NCI-H2171 (cell line): ENCODE measurements around the gene CATSPERB.
"Not testable (repeated sequence)": the region's sequence is repeated elsewhere in the genome, so short reads cannot be mapped to it uniquely, and the experiment has no call there.

Experiments
- DNase-seq: peaks from one replicate; lab custom pipeline; 2025; lab: John Stamatoyannopoulos, UW

CATSPERB gene

GRCh38 chr14:91731986-91732385 is at the start of gene CATSPERB:
Gene CATSPERB (minus strand): TSS chr14:91732086. CDS start chr14:91729479, 2,607 bp downstream.
- DNase-seq: no peak

- DNase-seq: no peak
These were observed 48.6 kb upstream of the CATSPERB start for GRCh38 chr14:91780452-91780851.

GRCh38 chr14:91778217-91778616 is 46.3 kb upstream of the CATSPERB start:
- DNase-seq: no peak

GRCh38 chr14:91774140-91775096 is 42.5 kb upstream of the CATSPERB start:
- DNase-seq: no peak

- DNase-seq: no peak
These were observed 38.3 kb upstream of the CATSPERB start for GRCh38 chr14:91770185-91770584.

- DNase-seq: no peak
These were observed 23.8 kb upstream of the CATSPERB start for GRCh38 chr14:91755570-91756295.

- DNase-seq: no peak
These were observed 22.9 kb upstream of the CATSPERB start for GRCh38 chr14:91754819-91755218.

- DNase-seq: no peak
These were observed 22.3 kb upstream of the CATSPERB start for GRCh38 chr14:91754185-91754584.

- no peak for DNase-seq
These were observed 21.7 kb upstream of the CATSPERB start for GRCh38 chr14:91753501-91754128.

GRCh38 chr14:91752961-91753360 is 21.1 kb upstream of the CATSPERB start:
- DNase-seq: no peak

GRCh38 chr14:91751719-91752118 is 19.8 kb upstream of the CATSPERB start:
- DNase-seq: no peak

GRCh38 chr14:91750634-91751198 is 18.8 kb upstream of the CATSPERB start:
- no peak for DNase-seq

- no peak for DNase-seq
These were observed 18.0 kb upstream of the CATSPERB start for GRCh38 chr14:91749868-91750267.

- DNase-seq: no peak
These were observed 16.2 kb upstream of the CATSPERB start for GRCh38 chr14:91748049-91748448.

- DNase-seq: no peak
These were observed 13.5 kb upstream of the CATSPERB start for GRCh38 chr14:91745344-91745743.

- no peak for DNase-seq
These were observed 12.2 kb upstream of the CATSPERB start for GRCh38 chr14:91744068-91744480.

- DNase-seq: no peak
These were observed 11.4 kb upstream of the CATSPERB start for GRCh38 chr14:91743305-91743653.

GRCh38 chr14:91742621-91743304 is 10.9 kb upstream of the CATSPERB start:
- DNase-seq: no peak

GRCh38 chr14:91739867-91740266 is 8.0 kb upstream of the CATSPERB start:
- not testable (repeated sequence) for DNase-seq

- no peak for DNase-seq
These were observed 5.7 kb upstream of the CATSPERB start for GRCh38 chr14:91737619-91738018.

- no peak for DNase-seq
These were observed 1.1 kb upstream of the CATSPERB start for GRCh38 chr14:91732859-91733477.
